HG03354 (cell line): ENCODE results near the gene UGT1A1.
"Not testable (repeated sequence)": the region's sequence is repeated elsewhere in the genome, so short reads cannot be mapped to it uniquely, and the experiment has no call there.

Experiments used
- ATAC-seq: cut with Tn5 transposase; IDR thresholded peaks from one replicate; pipeline ENCODE4 v1.9.1; 2021; ENCODE audit warnings: mild to moderate bottlenecking; ENCODE audit not compliant: unreplicated experiment, poor library complexity, severe bottlenecking

The UGT1A1 gene

GRCh38 chr2:233760043-233760442 is at the start of gene UGT1A1:
TSS of gene UGT1A1 (plus strand) at chr2:233760270. CDS start at chr2:233760288, 18 bp downstream.
- no peak for ATAC-seq

GRCh38 chr2:233711312-233712008 is 48.6 kb upstream of the UGT1A1 start:
- peak; percentile 74 for ATAC-seq

GRCh38 chr2:233712611-233713261 is 47.3 kb upstream of the UGT1A1 start, which contains the start of gene UGT1A5:
TSS of gene UGT1A5 (plus strand) at chr2:233712907. CDS start at chr2:233712992, 85 bp downstream.
- ATAC-seq = no peak

GRCh38 chr2:233713262-233713615 is 46.8 kb upstream of the UGT1A1 start:
- no peak for ATAC-seq

- ATAC-seq = no peak
These were observed 45.9 kb upstream of the UGT1A1 start for GRCh38 chr2:233714121-233714520.

- no peak for ATAC-seq
These were observed 41.5 kb upstream of the UGT1A1 start, which contains the start of gene UGT1A4 for GRCh38 chr2:233718552-233718951. TSS of gene UGT1A4 (plus strand) at chr2:233718736. CDS start at chr2:233718821, 85 bp downstream.

- no peak for ATAC-seq
These were observed 31.3 kb upstream of the UGT1A1 start, which contains the start of gene UGT1A3 for GRCh38 chr2:233728723-233729301. TSS of gene UGT1A3 (plus strand) at chr2:233729042. CDS start at chr2:233729127, 85 bp downstream.

- not testable (repeated sequence) for ATAC-seq
These were observed 23.0 kb upstream of the UGT1A1 start for GRCh38 chr2:233736868-233737653.

- ATAC-seq = no peak
These were observed 19.2 kb upstream of the UGT1A1 start for GRCh38 chr2:233740870-233741269.

GRCh38 chr2:233743464-233744259 is 16.4 kb upstream of the UGT1A1 start:
- ATAC-seq = no peak

- no peak for ATAC-seq
These were observed 14.9 kb upstream of the UGT1A1 start for GRCh38 chr2:233745073-233745755.

GRCh38 chr2:233745838-233746237 is 14.2 kb upstream of the UGT1A1 start:
- ATAC-seq = not testable (repeated sequence)

- no peak for ATAC-seq
These were observed 13.4 kb upstream of the UGT1A1 start for GRCh38 chr2:233746475-233747282.

GRCh38 chr2:233747283-233747544 is 12.9 kb upstream of the UGT1A1 start:
- ATAC-seq = no peak

GRCh38 chr2:233750689-233751088 is 9.4 kb upstream of the UGT1A1 start:
- not testable (repeated sequence) for ATAC-seq

GRCh38 chr2:233751212-233752009 is 8.7 kb upstream of the UGT1A1 start:
- ATAC-seq = not testable (repeated sequence)

- no peak for ATAC-seq
These were observed 5.0 kb upstream of the UGT1A1 start for GRCh38 chr2:233754872-233755611.
